CD4-positive, alpha-beta T cell treated with Interleukin-4 for 1 hour (primary cell): ENCODE data around the gene PDZD2.
"Not testable (repeated sequence)": the region's sequence is repeated elsewhere in the genome, so short reads cannot be mapped to it uniquely, and the experiment has no call there.

Source experiments
- DNase-seq, 2 donors: peaks; one replicate each; pipeline ENCODE4 v3.0.0-alpha.2; 2020 to 2022

The PDZD2 gene

DNA sequence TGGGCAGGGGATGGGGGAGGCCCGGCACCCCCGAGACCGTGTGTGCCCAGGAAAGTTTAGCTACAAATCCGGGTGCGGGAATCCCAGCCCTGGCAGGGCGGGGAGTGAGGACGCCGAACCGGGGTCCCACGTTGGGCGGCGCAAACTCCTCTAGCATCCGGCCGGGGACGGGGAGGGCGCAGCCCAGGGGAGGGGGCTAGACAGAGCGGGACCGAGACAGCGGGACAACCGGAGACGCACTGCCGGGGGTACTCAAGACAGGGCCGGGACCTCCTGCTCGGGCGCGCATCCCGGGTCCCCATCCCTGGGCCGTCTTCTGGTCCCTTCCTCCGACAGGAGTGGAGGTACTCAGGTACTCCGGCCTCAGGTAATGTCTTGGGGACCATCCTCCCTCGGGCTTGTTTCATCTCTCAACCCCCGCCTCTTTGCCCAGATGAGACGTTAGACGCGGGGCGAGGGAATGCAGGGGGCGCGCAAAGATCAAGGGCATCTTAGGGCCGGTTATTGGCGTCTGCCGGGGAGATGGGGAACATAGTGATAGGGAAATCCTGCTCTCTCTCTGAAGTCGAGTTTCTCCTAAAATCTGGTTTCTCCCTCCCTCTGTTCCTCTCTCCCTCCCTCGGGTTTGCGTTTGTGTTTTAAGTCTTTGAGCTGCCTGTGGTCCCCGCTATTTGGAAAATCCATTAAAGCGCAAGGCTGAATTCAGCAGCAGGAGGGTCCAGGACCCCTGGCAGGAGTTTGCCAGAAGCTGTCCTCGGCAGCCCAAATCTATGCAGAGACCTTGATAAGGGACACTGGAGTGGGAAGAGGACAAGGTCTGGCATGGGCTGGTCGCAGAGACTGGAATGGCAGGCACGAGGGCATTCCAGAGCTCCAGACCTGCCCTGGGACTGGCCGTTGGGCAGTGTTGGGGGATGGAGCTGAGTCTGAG is 815 bp downstream of the PDZD2 start:
- DNase-seq = no peak

DNA sequence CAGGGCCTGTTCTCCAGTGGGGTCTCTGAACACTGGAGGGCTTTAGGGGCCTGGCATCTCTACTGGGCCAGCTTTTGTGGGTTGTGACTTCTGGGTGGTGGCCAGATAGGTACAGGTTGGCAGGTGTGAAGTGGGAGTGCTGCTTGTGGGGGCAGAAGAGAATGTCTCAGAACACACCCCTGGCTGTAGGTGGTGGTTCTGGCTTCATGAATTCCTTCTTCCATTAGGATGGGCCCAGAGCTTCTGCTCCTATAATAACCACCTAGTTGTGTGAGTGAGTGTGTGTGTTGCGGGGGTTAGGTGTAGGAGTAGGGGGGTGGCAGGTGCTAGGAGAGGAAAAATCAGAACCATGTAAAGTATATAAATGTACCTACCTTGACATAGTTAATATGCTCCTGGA is 1.6 kb downstream of the PDZD2 start:
- DNase-seq = no peak

DNA sequence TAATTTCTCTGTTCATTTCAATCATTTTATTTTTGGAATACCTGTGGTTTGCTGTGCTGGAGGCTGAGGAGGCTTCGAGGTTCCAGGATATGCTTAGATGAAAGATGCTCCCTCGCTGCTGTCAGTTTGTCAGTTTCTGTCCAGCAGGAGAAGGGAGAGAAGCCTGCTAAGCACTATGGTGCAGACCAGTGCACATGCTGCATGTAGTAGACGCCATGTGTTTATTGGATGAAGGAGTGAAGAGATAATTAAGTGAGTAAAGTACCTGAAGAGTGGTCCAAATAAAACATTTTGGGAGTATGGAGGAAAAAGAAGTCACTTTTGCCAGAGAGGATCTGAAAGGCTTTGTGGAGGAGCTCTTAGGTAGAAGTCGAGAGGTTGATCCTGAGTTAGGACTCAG is 2.1 kb downstream of the PDZD2 start:
- DNase-seq = no peak

- DNase-seq = no peak
Observed at GRCh38 chr5:31641575-31641974, 2.6 kb downstream of the PDZD2 start.

- DNase-seq = no peak
Observed at GRCh38 chr5:31645420-31646081, 6.6 kb downstream of the PDZD2 start.

DNA sequence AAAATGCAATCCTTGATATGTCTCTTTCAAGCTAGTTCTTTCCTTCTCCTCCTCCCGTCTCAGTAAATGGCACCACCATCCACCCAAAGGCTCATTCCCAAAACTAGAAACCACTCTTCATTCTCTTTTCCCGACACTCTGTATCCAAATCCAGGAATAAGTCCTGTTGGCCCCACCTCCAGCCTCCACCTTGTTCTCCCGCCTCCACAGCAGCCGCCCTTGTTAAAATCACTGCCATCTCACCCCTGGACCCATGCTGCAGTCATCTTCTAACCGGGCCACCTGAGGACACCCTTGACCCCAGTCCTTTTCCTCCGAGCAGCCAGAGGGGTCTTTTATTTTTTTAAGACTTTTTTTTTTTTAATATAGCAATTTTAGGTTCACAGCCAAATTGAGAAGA is 9.4 kb downstream of the PDZD2 start:
- no peak for DNase-seq

GRCh38 chr5:31651241-31651640 is 12.3 kb downstream of the PDZD2 start:
- no peak for DNase-seq

- no peak for DNase-seq
Observed at GRCh38 chr5:31655491-31655890, 16.6 kb downstream of the PDZD2 start.

- no peak for DNase-seq
Observed at GRCh38 chr5:31656806-31657205, 17.9 kb downstream of the PDZD2 start.

DNA sequence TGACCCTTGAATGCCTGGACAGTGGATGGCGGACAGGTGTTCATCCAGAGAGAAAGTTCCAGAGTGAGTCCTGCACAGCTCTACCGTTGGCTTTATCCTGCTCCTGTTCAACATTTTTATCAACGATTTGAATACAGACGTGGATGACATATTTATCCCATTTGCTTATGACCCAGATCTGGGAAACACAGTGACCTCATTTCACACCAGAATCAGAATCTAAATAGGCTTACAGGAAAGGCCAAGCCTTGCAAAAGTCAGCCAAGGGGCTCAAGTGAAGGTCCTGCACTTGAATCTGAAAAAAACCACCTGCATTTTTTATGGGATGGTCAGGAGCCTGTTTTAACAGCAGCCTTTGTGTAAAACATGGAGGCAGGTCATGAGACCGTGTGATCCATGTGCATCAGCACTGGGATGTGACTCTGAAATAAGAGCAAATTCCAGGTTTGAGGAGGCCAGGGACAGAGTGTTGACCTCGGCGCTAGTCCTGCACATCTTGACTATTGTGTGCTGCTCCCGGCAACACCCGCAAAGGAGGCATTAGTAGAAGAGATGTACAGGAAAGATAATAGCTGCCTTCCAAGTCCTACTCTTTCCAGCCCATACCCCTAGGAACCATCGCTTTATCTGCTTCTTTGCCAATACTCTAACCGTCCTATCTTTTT is 18.5 kb downstream of the PDZD2 start:
- DNase-seq = no peak

DNA sequence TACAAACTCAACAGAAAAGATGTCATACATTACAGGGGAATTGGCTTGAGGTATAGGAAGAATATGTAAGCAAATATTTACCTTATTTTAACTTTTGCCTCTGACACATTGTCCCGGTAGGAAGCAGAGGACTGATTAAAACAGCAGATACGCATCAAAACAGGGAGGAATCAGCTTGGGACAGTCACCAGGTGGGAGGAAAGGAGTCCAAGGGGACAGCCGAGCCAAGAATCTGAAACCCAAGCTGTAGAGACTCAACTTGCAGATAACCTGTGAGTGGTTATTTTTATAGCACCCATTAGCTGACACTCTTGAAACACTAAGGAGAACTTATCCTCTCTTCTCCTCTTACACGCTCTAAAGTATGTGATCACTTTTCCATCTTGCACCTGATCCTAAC is 22.3 kb downstream of the PDZD2 start:
- DNase-seq = no peak

DNA sequence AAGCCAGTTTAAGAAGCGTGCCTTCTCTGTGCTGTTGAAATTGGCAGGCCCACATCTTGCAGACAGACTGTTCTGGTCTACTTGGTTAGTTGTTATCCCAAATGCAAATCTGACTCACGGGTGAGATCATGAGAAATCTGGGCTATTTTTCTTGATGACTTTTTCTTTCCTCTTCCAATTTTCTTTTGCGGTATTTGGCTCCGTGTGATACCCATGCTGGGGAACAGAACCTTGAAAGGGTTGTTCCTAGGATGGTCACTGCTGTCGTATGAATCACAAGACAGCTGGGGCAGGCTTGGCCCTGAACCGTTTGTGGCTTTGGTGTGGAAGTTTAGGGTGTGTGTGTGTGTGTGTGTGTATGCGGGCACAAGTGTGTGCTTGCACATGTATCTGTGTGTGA is 24.6 kb downstream of the PDZD2 start:
- DNase-seq = no peak

- DNase-seq = no peak
Observed at GRCh38 chr5:31664566-31664965, 25.6 kb downstream of the PDZD2 start.

GRCh38 chr5:31671339-31671741 is 32.4 kb downstream of the PDZD2 start:
- no peak for DNase-seq

- no peak for DNase-seq
Observed at GRCh38 chr5:31674371-31674951, 35.5 kb downstream of the PDZD2 start.

DNA sequence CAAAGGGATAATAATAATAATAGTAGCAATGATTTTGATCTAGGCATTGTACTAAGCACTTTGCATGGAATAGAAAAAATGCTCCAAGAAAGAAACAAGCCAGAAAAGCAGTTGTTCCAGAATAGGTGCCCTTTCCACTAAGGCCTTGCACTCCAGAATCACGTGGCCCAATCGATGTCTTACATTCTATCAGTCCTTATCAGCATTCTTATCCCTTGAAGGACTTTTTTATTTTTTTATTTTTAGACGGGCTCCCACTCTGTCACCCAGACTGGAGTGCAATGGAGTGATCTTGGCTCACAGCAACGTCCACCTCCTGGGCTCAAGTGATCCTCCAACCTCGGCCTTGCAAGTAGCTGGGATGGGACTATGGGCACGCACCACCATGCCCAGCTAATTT is 36.5 kb downstream of the PDZD2 start:
- no peak for DNase-seq

GRCh38 chr5:31678180-31678579 is 39.2 kb downstream of the PDZD2 start:
- DNase-seq = no peak

DNA sequence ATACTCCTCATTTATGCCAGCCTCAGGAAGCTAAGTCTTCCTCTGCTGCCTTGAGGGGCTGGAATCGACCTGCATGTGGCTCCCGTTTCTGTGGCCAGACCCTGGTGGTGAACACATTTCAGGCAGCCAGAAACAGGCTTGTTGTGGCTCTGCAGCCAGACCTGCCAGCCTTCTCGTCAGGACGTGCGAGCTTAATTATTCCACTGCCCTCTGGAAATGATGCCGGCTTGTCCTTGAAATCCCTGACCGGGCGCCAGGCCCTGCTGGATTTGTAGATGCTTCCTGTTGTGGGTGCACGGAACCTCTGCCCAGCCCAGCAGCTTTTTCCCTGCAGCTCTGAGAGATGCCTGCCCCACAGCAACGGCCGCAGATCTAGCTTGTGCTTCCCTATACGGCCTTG is 41.6 kb downstream of the PDZD2 start:
- no peak for DNase-seq

DNA sequence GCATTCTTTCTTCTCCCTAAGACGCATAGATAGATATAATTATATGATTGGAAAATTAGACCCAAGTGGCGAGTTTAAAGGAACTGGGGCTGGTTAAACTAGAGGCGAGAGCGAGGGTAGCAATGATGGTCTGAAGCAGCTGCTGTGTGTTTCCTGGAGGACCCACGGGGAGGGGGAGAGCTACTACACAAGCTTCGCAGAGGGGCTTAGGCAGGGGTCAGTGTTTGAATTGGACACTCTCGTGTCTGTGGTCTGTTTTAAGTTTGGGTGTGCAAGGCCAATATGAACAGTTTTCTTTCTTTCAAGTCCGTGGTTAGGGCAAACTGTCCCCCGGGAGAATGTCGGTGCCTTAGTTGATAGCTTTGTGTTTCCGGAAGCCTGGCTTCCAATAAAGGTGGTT is 43.1 kb downstream of the PDZD2 start:
- DNase-seq = no peak

GRCh38 chr5:31682851-31683250 is 43.9 kb downstream of the PDZD2 start:
- no peak for DNase-seq

DNA sequence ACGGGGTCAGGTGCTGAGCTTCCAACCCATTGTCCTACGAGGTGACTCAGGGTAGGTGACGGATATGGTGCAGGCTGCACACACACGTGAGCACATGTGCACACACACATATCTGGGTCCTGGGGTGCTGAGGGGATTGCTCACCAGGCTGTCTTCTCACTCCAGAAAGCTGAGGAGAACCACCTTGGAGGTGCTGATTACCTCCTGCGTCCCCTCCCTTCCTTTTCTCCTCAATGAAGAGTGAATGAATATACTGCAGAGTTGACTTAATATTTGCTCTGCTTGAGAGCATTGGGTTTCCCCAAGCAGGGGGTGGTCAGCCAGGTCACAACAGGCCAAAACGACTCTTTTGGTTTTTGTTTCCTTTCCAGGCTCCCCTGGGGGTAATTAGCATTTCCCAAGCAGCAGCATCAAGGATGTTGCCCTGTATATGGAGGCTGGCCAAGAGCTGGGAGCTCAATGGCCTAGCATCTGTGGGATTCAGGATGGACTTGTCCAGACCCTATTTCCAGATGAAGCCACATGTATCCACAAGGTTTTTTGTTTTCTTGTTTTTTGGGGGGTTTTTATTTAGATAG is 49.7 kb downstream of the PDZD2 start:
- DNase-seq = no peak

DNA sequence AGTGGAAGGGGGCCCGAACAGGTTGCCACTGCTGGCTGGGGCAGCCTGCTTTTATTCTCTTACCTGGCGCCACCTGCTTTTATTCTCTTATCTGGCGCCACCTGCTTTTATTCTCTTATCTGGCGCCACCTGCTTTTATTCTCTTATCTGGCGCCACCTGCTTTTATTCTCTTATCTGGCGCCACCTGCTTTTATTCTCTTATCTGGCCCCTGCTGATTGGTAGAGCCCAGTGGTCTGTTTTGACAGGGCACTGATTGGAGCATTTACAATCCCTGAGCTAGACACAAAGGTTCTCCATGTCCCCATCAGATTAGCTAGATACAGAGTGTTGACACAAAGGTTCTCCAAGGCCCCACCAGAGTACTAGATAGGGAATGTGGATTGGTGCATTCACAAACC is 52.5 kb downstream of the PDZD2 start:
- not testable (repeated sequence) for DNase-seq

DNA sequence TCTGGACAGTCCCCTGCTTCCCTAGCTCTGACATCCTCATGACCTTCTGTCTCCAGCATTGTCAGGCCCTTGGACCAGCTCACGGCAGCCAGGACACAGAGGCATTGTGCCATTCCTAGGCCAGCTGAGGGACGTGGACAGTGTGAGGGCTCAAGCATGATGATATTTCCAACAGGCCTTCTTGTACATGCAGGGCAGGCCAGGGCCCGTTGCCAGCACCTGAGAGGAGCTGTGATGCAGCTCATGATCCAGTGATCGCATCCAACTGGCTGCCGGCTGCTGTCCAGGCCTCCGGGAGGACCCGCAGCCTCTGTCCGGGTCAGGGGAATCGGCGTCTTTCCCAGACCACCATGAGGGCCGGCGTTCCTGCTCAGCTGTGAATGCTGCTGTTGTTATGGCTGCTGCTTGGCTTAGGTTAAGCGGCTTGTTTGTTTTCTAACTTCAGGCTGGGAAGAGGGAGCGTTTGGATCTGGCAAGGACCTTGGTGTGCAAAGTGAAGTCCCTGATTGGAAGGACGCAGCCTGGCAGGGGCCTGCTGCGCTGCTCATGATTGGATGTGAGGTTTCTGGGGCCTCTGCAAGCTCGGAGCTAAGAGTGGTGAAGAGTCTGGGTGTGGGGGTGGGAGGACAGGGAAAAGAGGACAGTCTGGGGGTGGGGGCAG is 53.8 kb downstream of the PDZD2 start:
- DNase-seq = no peak
